HEK293 (cell line): ENCODE results near the gene KIF3B.

Experiments used
- CTCF ChIP-seq: fragments of 450-650 bp; formaldehyde crosslinking; IDR thresholded peaks from 2 replicates; pipeline ENCODE4 v1.5.1; 2016; ENCODE audit warnings: missing biosample characterization, missing genetic modification characterization
- PATZ1 ChIP-seq: fragments of 450-650 bp; formaldehyde crosslinking; IDR thresholded peaks from 2 replicates; pipeline ENCODE4 v1.5.1; 2016; ENCODE audit warnings: missing biosample characterization, missing genetic modification characterization
- PBX3 ChIP-seq: sonication (generic); formaldehyde crosslinking; IDR thresholded peaks from 2 replicates; pipeline ENCODE4 v1.8.1; 2022; ENCODE audit warnings: mild to moderate bottlenecking, moderate library complexity, missing genetic modification reagents
- REST ChIP-seq: fragments of 450-650 bp; formaldehyde crosslinking; IDR thresholded peaks from 2 replicates; pipeline ENCODE4 v1.5.1; 2016; ENCODE audit warnings: missing biosample characterization, missing genetic modification characterization
- SP2 ChIP-seq: fragments of 450-650 bp; formaldehyde crosslinking; IDR thresholded peaks from 2 replicates; pipeline ENCODE4 v1.5.1; 2016; ENCODE audit warnings: missing biosample characterization, missing genetic modification characterization
- TCF7L2 ChIP-seq: IDR thresholded peaks from 2 replicates; pipeline ENCODE4 v1.6.1; 2011; ENCODE audit warnings: low read depth, mild to moderate bottlenecking, inconsistent platforms, low read length, moderate library complexity, borderline replicate concordance
- TSHZ1 ChIP-seq: fragments of 450-650 bp; formaldehyde crosslinking; IDR thresholded peaks from 2 replicates; pipeline ENCODE4 v1.5.1; 2016; ENCODE audit warnings: missing biosample characterization, missing genetic modification characterization, borderline replicate concordance
- ZBTB11 ChIP-seq: fragments of 450-650 bp; formaldehyde crosslinking; conservative IDR thresholded peaks from 2 replicates; pipeline ENCODE4 v1.5.1; 2016; ENCODE audit warnings: low read depth, missing biosample characterization, missing genetic modification characterization
- ZNF529 ChIP-seq: fragments of 450-650 bp; formaldehyde crosslinking; IDR thresholded peaks from 2 replicates; pipeline ENCODE4 v1.5.1; 2017; ENCODE audit warnings: missing genetic modification characterization, missing biosample characterization; ENCODE audit not compliant: insufficient replicate concordance
- ZNF558 ChIP-seq: fragments of 450-650 bp; formaldehyde crosslinking; IDR thresholded peaks from 2 replicates; pipeline ENCODE4 v1.5.1; 2016; ENCODE audit warnings: missing biosample characterization, missing genetic modification characterization
- ZNF580 ChIP-seq: fragments of 450-650 bp; formaldehyde crosslinking; IDR thresholded peaks from 2 replicates; pipeline ENCODE4 v1.5.1; 2016; ENCODE audit warnings: missing biosample characterization, missing genetic modification characterization
- ZNF677 ChIP-seq: fragments of 450-650 bp; IDR thresholded peaks from 2 replicates; pipeline ENCODE4 v1.5.0; 2018; ENCODE audit warnings: missing biosample characterization, mild to moderate bottlenecking, missing genetic modification characterization, moderate library complexity

GRCh38 chr20:32285621-32286371 lies 8.3 kb downstream of the KIF3B start:
- TF ChIP-seq PATZ1 (no peak), CTCF (no peak), TCF7L2 (no peak), TSHZ1 (no peak), PBX3 (CRISPR knock-in tag) (no peak), SP2 (tag by site-specific recombination) (no peak), ZNF529 (tag by site-specific recombination) (no peak), ZNF677 (no peak), REST (tag by site-specific recombination) (no peak), ZNF558 (no peak), ZBTB11 (tag by site-specific recombination) (no peak), ZNF580 (tag by site-specific recombination) (no peak)
